ENCODE results near the gene ADAMTSL3.
A peak's percentile ranks its signal among the peaks of the same experiment; 100 is the strongest.
"Not testable (repeated sequence)": the region's sequence is repeated elsewhere in the genome, so short reads cannot be mapped to it uniquely, and the experiment has no call there.

Gene ADAMTSL3

GRCh38 chr15:83927704-83928391, 273.9 kb downstream of the ADAMTSL3 start:
- no peak for DNase-seq

DNA sequence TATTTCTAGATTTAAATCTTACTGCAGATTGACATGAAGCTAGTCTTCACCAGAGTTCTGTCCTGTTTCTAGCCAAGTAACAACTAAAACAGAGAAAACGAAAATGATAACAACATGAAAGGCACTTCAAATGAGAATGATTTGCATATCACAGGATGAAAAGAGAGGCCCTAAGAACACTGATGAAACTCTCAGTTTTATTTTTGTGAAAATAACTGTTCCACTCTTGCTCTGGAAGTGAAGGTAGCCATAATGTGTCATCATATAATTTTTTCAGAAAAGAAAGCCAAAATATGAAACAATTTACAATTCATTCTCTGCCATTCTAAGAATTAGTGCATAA, 274.4 kb downstream of the ADAMTSL3 start:
- DNase-seq, result no peak

- DNase-seq, result no peak
These were observed 275.0 kb downstream of the ADAMTSL3 start for GRCh38 chr15:83928878-83929418.

DNA sequence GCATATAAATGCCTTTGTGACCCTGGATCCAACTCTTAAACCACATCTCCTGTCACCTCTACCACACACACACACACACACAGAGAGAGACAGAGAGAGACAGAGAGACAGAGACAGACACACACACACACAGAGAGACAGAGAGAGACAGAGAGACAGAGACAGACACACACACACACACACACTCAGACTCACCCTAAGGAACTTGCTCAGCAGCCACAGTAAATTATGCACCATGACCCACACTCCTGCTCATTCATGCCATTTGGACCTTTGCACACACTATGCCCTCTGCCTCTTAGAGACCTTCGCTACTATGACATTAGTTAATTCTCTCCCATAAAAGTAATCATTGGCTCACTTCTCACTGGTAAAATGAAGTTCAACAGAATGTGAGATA, 275.7 kb downstream of the ADAMTSL3 start:
- DNase-seq, result no peak

DNA sequence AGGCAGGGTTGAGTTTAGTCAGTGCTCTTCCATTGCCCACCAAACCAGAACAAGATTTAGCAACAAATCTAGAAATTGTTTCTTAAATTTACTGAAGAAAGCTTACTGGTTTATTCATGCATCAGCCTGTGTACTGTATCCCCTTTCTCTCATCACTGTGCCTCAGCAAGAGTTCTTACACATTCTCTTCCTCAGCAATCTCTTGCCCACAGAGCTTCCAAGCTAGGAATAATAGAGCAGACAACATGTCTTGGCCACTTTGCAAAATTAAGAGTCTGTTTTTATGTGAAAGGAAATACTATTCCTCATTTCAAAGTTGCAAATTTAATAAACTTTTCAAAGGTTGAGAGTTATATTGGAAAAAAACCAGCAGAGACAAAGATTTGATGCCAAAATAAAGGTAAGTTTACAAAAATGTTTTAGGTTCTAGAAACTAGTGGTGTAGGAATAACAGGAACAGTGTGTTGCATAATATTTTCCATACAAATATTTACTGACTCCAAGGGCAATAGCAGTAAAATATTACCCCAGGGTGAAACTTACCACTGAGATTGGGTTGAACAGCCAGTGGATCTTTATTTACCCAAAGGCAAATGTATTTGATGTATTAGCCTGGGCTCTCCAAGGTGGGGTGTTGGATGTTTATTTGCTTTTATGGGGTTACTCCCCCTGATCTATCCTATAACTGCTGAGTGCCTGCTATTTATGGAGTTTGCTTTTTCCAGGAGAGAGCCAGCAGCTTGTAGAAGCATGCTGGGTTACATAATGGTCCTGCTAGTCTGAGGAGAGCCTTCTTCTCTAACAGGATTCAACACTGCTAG, 276.7 kb downstream of the ADAMTSL3 start:
- no peak for DNase-seq

DNA sequence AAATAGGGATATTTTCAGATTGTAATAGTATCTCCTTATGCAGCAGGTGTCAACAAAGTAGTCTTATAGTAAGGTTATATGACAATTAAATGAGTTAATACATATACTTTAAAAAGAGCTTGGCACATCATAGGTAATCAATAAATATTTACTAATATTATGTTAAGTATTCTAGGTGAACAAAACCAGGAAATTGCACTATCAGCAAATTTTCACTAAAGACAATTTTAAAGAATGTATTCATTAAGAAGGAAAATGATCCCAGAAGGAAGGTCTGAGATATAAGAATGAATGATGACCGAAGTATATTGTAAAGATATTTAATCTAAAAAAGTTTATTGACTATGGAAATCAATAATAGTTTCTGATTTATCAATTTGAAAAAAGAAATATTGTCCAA, 281.9 kb downstream of the ADAMTSL3 start:
- no peak for DNase-seq

DNA sequence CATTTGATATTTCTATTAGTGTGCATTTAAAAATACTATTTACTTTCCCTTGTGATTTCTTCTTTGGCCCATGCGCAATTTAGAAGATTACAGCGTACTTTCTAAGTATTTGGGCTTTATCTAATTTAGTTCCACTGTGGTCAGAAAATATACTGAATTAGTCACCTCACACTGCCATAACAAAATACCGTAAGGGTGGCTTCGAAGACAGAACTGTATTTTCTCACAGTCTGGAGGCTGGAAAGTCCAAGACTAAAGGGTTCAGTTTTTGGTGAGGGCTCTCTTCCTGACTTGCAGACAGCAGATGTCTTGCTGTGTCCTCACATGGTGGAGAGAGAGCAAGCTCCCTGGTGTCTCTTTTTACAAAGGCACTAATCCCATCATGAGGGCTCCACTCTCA, 286.2 kb downstream of the ADAMTSL3 start:
- no peak for DNase-seq

- DNase-seq, result no peak
These were observed 289.1 kb downstream of the ADAMTSL3 start for GRCh38 chr15:83943043-83943442.

DNA sequence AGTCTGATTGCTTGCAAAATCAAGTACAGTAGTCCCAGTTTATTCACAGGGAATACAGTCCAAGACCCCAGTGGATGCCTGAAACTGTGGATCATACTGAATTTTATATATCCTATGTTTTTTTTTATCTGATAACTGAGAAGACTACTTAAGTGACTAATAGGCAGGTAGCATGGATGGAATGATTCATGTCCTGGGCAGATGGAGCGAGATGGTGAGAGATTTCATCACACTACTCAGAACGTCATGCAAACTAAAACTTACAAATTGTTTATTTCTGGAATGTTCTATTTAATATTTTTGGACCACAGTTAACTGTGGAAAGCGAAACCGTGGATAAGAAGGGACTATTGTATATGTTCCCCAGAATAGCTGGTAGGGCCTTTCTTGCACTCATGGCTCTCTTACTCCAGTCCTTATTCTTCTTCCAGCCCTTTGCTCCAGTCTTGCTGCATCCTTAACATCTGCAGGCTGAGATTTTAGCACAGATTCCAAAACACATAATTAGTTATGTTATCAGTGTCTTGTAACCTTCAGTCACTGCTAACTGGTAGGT, 290.0 kb downstream of the ADAMTSL3 start:
- no peak for DNase-seq

DNA sequence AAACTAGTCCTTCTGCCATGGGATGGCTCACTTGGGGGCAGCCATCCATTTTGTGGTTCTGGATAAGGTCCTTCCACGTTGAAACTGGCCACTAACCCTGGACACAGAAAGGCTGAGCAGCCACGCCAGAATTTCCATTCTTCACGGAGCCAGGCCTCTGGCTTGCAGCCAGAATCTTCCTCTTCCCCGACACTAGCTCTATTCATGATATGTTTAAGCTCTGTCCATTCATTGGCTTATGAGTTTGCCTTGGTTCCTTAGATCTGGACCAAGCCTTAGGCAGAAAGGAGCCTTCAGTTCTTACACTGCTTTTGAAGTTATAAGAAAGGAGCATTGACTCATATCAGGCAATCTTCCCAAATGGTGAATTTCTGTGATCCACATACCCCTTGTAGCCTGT, 293.2 kb downstream of the ADAMTSL3 start:
- DNase-seq, result no peak

DNA sequence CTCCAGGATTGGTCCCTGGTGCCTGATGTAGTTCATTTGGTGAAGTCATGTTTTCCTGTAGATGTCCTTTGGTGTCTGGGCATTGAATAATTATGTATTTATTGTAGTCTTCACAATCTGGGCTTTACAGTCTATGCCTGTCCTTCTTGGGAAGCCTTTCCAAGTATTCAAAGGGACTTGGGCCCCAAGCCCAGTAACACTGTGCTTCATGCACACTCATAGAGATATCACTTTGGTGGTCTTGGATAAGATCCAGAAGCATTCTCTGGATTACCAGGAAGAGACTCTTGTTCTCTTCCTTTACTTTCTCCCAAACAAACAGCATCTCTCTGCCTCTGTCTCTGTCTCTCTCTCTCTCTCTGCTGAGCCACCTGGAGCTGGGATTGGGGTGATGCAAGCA, 300.6 kb downstream of the ADAMTSL3 start:
- DNase-seq, result no peak

DNA sequence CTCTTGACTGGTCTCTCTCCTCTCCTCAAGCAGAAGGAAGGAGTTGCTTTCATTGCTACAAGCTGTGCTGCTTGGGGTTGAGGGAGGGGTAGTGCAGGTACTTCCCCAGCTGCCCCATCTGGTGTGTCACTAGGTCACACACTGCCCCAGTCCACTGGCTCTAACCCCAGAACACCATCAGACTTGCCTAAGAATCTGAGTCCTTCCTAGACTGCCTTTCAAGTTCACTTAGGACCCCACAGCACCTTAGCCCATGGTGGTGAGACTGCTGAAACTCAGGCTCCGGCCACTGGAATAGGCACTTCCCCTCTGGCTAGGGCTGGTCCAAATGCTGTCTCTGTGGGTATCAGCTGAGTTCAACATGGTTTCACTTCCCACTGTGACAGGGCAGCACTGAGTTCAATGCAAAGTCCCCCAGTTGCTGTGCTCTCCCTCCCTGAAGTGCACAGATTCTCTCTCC, 301.9 kb downstream of the ADAMTSL3 start:
- DNase-seq, result peak; percentile 15 to 24

GRCh38 chr15:83956887-83957286, 303.0 kb downstream of the ADAMTSL3 start:
- no peak for DNase-seq

DNA sequence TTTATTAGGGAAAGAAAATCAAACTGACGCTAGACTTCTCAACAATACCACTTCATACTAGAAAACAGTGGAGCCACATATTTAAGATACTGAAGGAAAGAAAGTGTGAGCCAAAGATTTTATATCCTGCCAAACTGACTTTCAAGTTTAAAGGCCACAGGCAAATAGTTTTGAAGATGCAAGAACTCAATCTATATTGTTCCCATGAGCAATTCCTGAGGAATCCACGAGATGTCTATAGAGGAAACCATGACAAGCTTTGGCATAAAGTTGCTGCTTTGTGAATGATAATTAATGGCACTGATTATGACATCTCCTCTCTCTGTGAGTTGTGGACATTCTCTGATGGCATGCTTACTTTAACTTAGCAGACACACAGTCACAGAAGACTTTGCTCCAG, 305.6 kb downstream of the ADAMTSL3 start:
- DNase-seq, result no peak

DNA sequence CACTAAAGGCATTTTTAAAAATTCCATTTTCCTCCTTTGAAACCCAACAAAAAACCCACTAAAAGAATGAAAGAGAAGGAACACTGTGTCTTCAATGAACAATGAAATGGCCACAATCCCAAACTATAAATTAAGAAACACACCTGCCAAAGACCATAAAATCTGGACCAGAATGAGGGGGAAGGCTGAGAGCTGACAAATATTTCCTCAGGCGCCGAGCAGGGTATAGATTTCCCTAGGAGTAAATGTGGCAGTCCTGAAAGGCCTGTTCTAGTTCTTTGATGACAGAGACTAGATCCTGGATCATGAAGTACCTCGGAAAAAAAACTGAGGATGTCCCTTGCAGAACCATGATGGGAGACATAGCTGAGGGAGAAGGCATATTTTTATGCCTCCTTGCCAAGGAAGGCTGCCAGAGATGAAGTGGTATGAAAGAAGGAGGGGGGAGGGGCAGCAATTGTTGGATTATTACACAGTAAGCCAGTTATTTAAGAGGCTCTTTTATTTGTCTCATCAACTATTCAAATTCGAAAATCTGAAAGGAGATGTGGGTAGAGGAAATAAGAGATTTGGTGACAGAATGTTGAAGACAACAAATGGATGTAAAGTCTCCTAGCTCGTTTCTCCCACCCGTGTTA, 306.4 kb downstream of the ADAMTSL3 start:
- no peak for DNase-seq

- no peak for DNase-seq
These were observed 307.4 kb downstream of the ADAMTSL3 start for GRCh38 chr15:83961311-83961710.

- DNase-seq, result not testable (repeated sequence)
These were observed 311.0 kb downstream of the ADAMTSL3 start for GRCh38 chr15:83964967-83965366.

DNA sequence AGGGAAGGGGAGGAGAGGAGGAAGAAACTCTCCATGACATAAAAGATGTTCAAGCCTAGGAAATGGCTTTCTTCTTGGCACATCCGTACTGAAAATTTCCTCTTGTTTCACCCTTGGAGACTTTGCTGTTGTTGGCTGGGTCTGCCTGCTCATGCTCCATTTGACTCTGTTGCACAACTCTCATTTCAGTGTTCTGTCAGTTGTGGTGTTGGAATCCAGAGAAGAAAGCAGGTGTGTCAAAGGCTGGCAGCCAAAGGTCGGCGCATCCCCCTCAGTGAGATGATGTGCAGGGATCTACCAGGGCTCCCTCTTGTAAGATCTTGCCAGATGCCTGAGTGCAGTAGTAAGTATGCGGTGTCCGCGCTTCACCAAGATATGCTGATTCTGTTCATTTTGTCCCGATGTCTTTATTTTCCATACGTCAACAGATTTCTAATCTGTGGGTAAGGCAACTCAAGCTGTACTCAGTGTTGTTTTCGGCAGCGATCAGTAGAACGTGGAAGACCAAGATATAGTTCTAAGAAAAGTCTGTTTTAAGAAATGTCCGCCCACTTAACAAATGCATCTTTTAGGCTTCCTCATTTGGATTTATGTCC, 316.5 kb downstream of the ADAMTSL3 start:
- DNase-seq, result no peak

- DNase-seq, result no peak
These were observed 318.1 kb downstream of the ADAMTSL3 start for GRCh38 chr15:83971992-83972391.

DNA sequence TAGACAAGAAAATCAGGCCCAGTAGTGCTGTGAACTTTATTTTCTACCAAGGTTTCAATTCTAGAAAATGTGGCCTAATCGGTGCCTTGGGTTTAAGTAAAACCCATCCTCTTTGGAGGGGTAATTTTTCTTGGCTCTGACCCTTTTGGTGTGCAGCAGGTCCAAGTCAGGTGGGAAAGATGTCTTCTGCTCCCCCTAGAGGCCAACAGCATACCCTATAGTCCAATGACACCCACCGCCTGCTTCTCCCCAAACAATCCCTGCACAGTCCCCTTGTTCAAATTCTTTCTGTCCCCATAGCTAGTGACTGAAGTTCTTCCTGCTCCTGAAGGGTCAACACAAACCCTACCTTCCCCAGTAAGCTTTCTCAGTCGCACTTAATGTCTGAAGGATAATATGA, 319.9 kb downstream of the ADAMTSL3 start:
- no peak for DNase-seq

DNA sequence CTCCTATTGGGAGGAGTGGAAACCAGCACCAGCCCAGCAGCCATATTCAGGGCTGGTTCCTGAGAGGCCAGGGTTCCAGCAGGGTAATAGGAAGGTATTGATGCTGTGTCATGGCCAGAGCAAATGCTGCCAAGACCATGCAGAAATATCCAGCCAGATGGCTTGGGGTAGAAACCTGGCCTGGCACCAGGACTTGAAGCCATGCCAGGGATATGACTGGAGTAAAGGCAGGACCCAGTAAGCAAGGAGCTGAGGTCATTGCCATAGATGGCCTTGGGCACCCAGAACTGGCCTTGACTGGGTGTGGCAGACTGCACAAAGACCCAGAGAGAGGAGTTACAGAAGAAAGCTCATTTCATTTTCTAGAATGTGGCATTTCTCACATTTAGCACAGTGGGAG, 324.1 kb downstream of the ADAMTSL3 start:
- no peak for DNase-seq

- no peak for DNase-seq
These were observed 324.7 kb downstream of the ADAMTSL3 start for GRCh38 chr15:83978588-83978987.

- DNase-seq, result no peak
These were observed 326.7 kb downstream of the ADAMTSL3 start for GRCh38 chr15:83980637-83981036.
